Fibroblast of lung (primary cell): ENCODE data around the gene ZNRF3. TPM values are rescaled to one million over a fixed set of nuclear protein-coding genes. Genes with fewer than 3 reads are reported as not detected.

Source experiments
- DNase-seq, 2 donors: peaks; one replicate each; pipeline versions ENCODE4 v3.0.0 to v3.0.0-alpha.2; 2010; ENCODE audit warnings: low read depth in 2 of 2
- H2AFZ ChIP-seq: 2 replicates; pipeline ENCODE4 v1.5.1; 2012; ENCODE audit warnings: low read length, control low read depth, inconsistent platforms
- H3K27ac ChIP-seq: 2 replicates; pipeline ENCODE4 v1.5.1; 2011; ENCODE audit warnings: low read length, control low read depth; ENCODE audit not compliant: insufficient read depth
- H3K27me3 ChIP-seq: 2 replicates; pipeline ENCODE4 v1.5.1; 2011; ENCODE audit warnings: mild to moderate bottlenecking, low read length; ENCODE audit not compliant: control insufficient read depth, insufficient read depth
- H3K36me3 ChIP-seq: 2 replicates; pipeline ENCODE4 v1.5.1; 2011; ENCODE audit warnings: low read length; ENCODE audit not compliant: control insufficient read depth, insufficient read depth
- H3K4me1 ChIP-seq: 2 replicates; pipeline ENCODE4 v1.5.1; 2011; ENCODE audit warnings: low read length; ENCODE audit not compliant: control insufficient read depth, insufficient read depth; ENCODE audit errors: extremely low read depth
- H3K4me2 ChIP-seq: 2 replicates; pipeline ENCODE4 v1.5.1; 2011; ENCODE audit warnings: low read length, control low read depth; ENCODE audit not compliant: insufficient read depth; ENCODE audit errors: extremely low read depth
- H3K4me3 ChIP-seq, 4 experiments: fragments of 200-600 bp in 1 of 4; sonication (generic) in 1 of 4; replicated peaks in 1 of 4; 2 replicates each; pipeline ENCODE4 v1.5.1; 2011 to 2016; ENCODE audit warnings: low read length in 4 of 4, low read depth in 3 of 4, mild to moderate bottlenecking in 3 of 4, control low read depth in 2 of 4, inconsistent platforms in 1 of 4, mixed read lengths in 1 of 4; ENCODE audit not compliant: insufficient read depth in 1 of 4; ENCODE audit errors: control extremely low read depth in 1 of 4
- H3K79me2 ChIP-seq: 2 replicates; pipeline ENCODE4 v1.5.1; 2012; ENCODE audit warnings: mild to moderate bottlenecking, low read length, inconsistent platforms; ENCODE audit not compliant: control insufficient read depth, insufficient read depth
- H3K9ac ChIP-seq: 2 replicates; pipeline ENCODE4 v1.5.1; 2011; ENCODE audit warnings: mild to moderate bottlenecking, low read length, control low read depth; ENCODE audit not compliant: insufficient read depth
- H3K9me3 ChIP-seq: 2 replicates; pipeline ENCODE4 v1.5.1; 2012; ENCODE audit warnings: low read depth, low read length; ENCODE audit not compliant: control insufficient read depth, insufficient read depth
- H4K20me1 ChIP-seq: 2 replicates; pipeline ENCODE4 v1.5.1; 2011; ENCODE audit warnings: low read length; ENCODE audit not compliant: control insufficient read depth, insufficient read depth; ENCODE audit errors: extremely low read depth
- CTCF ChIP-seq, 2 donors: IDR thresholded peaks in 1 of 2; conservative IDR thresholded peaks in 1 of 2; 1 replicate in 1 of 2; 2 replicates in 1 of 2; pipeline ENCODE4 v1.5.1; 2011 to 2012; ENCODE audit warnings: low read length in 2 of 2, control low read depth in 1 of 2, inconsistent platforms in 1 of 2, low read depth in 1 of 2, mild to moderate bottlenecking in 1 of 2
- EZH2 ChIP-seq: IDR thresholded peaks from 2 replicates; pipeline ENCODE4 v1.5.1; 2012; ENCODE audit warnings: low read length, control low read depth, mild to moderate bottlenecking; ENCODE audit errors: missing control alignments
- polyA plus RNA-seq, 2 donors: library from polyadenylated mRNA; depleted of rRNA in 1 of 2; stranded (reverse) in 1 of 2; unstranded in 1 of 2; fragments of >200 nt; gene quantifications; 2 replicates each; pipeline ENCODE4 v1.2.1, GENCODE V29; 2011 to 2012; ENCODE audit warnings: missing spikeins in 1 of 2
- total RNA-seq: library from RNA; depleted of rRNA; stranded (reverse); fragments of >200 nt; gene quantifications from 2 replicates; pipeline ENCODE4 v1.2.1, GENCODE V29; 2014

ZNRF3 gene
- total and polyA plus RNA-seq, 2 donors (not counting 1 experiment from before 2014, with no cell fraction given) = 1.1 to 2.6 TPM

- peak overlapping the region; percentile 75 for H3K4me2 ChIP-seq
- H3K36me3 ChIP-seq = no peaks in the 10 kb centered on the region
- peaks cover 3% of the 10 kb centered on the region for H3K4me1 ChIP-seq
- no peaks in the 10 kb centered on the region for H3K79me2 ChIP-seq
- no peaks in the 10 kb centered on the region for H4K20me1 ChIP-seq
- peak overlapping the region; percentile 52 to 74 (median 66) for H3K4me3 ChIP-seq
- TF ChIP-seq CTCF (conservative IDR thresholded peaks at IDR 0.05 in 1 of 2, IDR thresholded peaks at IDR 0.05 in 1 of 2; ENCODE audit: low read depth in 1 of 2, low read length in 2 of 2) = no peak
- no peak for TF ChIP-seq EZH2
- no peak for DNase-seq
- peaks cover 3% of the 10 kb centered on the region for H3K27me3 ChIP-seq
- peak overlapping the region; percentile 21 for H2AFZ ChIP-seq
- no peaks in the 10 kb centered on the region for H3K9me3 ChIP-seq
- H3K27ac ChIP-seq = no peak overlapping the region
- no peak overlapping the region for H3K9ac ChIP-seq
Measured at GRCh38 chr22:29074276-29074772, 191.0 kb downstream of the ZNRF3 start.

GRCh38 chr22:29078036-29078868, 194.9 kb downstream of the ZNRF3 start:
- Histone ChIP-seq H3K4me3 (no peak overlapping the region), H3K4me2 (no peak overlapping the region), H3K27ac (no peak overlapping the region), H3K36me3 (no peaks in the 10 kb centered on the region), H3K9me3 (no peaks in the 10 kb centered on the region), H3K27me3 (no peaks in the 10 kb centered on the region), H3K9ac (no peak overlapping the region), H3K79me2 (no peaks in the 10 kb centered on the region), H4K20me1 (no peaks in the 10 kb centered on the region), H2AFZ (no peak overlapping the region), H3K4me1 (peaks cover 3% of the 10 kb centered on the region)
- TF ChIP-seq EZH2 (no peak), CTCF (conservative IDR thresholded peaks at IDR 0.05 in 1 of 2, IDR thresholded peaks at IDR 0.05 in 1 of 2; ENCODE audit: low read depth in 1 of 2, low read length in 2 of 2) (no peak)
- DNase-seq = no peak

GRCh38 chr22:29078869-29079207, 195.5 kb downstream of the ZNRF3 start:
- no peak overlapping the region for H3K4me2 ChIP-seq

More at GRCh38 chr22:29078869-29079207, 195.5 kb downstream of the ZNRF3 start:
- TF ChIP-seq EZH2 (no peak), CTCF (conservative IDR thresholded peaks at IDR 0.05 in 1 of 2, IDR thresholded peaks at IDR 0.05 in 1 of 2; ENCODE audit: low read depth in 1 of 2, low read length in 2 of 2) (no peak)
- Histone ChIP-seq H3K9me3 (no peaks in the 10 kb centered on the region), H3K9ac (no peak overlapping the region), H3K27ac (no peak overlapping the region), H3K4me1 (no peaks in the 10 kb centered on the region), H4K20me1 (no peaks in the 10 kb centered on the region), H3K79me2 (no peaks in the 10 kb centered on the region), H3K4me3 (no peak overlapping the region), H3K27me3 (no peaks in the 10 kb centered on the region), H3K36me3 (no peaks in the 10 kb centered on the region), H2AFZ (no peak overlapping the region)
- DNase-seq = no peak
